ENCODE data around the gene GCA.

GCA gene

DNA sequence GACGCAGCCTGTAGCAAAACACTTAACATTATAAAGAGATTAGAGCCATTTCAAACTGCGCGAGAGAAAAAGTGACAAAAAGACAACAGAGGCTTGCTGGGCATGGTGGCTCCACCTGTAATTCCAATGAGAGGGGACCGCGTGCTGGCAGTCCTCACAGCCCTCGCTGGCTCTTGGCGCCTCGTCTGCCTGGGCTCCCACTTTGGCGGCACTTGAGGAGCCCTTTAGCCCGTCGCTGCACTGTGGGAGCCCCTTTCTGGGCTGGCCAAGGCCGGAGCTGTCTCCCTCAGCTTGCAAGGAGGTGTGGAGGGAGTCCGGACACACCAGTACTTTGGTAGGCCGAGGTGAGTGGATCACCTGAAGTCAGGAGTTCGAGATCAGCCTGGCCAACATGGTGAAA, 16.1 kb upstream of the GCA start:
- TF ChIP-seq, protein P1, sequence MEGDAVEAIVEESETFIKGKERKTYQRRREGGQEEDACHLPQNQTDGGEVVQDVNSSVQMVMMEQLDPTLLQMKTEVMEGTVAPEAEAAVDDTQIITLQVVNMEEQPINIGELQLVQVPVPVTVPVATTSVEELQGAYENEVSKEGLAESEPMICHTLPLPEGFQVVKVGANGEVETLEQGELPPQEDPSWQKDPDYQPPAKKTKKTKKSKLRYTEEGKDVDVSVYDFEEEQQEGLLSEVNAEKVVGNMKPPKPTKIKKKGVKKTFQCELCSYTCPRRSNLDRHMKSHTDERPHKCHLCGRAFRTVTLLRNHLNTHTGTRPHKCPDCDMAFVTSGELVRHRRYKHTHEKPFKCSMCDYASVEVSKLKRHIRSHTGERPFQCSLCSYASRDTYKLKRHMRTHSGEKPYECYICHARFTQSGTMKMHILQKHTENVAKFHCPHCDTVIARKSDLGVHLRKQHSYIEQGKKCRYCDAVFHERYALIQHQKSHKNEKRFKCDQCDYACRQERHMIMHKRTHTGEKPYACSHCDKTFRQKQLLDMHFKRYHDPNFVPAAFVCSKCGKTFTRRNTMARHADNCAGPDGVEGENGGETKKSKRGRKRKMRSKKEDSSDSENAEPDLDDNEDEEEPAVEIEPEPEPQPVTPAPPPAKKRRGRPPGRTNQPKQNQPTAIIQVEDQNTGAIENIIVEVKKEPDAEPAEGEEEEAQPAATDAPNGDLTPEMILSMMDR (IDR thresholded peaks at IDR 0.05; ENCODE audit: low read length, missing control alignments), result no peak
- no peak overlapping the region for H3K4me3 ChIP-seq (replicated peaks; ENCODE audit: low read depth, low read length)
- DNase-seq (ENCODE audit: low read depth), result no peak

DNA sequence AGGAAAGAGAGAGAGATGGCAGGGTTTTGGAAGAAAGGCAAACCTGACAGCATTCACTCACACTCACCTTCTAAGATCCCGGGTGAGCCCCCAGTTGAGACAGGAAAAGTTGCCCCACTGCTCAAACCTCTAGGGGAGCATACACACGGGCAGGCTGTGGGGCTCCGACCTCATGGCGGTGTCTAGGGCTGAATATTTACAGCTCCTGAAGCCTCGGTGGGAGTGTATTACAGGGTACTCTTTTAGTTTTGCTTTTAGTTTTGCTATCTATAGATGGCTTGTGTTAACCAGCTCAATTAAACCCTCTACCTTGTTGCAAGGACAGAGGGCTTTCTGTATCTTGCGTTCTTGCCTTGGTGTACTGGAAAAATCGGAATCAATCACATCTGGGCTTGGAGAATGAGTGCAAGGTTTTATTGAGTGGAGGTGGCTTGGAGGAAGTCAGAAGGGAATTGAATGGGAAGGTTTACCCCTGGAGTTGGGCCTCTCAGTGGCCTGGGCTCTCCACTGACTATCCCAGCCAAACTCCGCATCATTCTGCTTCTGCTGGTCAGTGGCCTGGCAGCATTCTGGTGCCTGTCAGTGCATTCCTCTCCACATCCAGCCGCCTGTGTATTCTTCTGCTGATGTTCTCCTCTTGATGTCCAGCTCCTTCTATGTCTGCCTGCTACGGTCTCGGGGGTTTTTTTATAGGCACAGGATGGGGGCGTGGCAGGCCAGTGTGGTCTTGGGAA, 15.3 kb upstream of the GCA start:
- TF ChIP-seq, protein P1 (IDR thresholded peaks at IDR 0.05; ENCODE audit: low read length, missing control alignments), result no peak
- no peak for DNase-seq (ENCODE audit: low read depth)
- no peak overlapping the region for H3K4me3 ChIP-seq (replicated peaks; ENCODE audit: low read depth, low read length)

DNA sequence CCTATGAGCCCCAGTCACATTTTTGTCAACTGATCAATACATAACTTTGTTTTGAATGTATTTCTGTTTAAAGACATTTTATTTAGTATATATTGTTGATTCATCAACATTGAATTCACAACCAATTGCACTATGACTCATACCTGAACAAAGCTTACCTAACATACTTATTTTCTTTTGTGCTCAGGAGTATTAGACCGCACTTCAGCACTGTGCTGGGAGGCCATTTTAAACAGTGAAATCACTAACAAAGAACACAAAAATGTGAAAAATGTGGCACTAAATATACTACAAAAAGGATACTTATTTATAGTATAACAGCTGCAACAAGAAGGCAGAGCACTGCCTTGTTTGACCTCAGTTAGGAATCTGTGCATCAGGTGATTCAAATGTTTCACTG, 13.1 kb upstream of the GCA start:
- TF ChIP-seq, protein P1 (IDR thresholded peaks at IDR 0.05; ENCODE audit: low read length, missing control alignments), result no peak
- no peak overlapping the region for H3K4me3 ChIP-seq (replicated peaks; ENCODE audit: low read depth, low read length)
- DNase-seq (ENCODE audit: low read depth), result no peak

DNA sequence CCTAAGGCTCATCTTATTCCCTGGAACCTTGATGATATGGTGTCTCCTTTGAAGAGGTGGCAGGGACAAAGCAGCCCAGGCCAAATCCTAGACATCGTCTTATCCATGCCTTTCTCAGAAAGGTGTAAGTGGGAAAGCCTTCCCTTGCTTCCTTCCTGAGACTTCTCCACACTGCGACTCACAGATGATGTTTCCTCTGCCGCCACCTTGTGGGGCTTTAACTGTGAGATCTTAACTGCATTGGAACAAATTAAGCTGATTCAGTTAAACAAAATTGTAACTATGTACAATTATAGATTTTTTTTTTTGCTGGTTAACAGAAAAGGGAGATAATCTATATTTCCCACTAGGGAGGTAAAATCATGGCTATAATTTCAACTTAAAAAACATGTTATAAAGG, 10.0 kb upstream of the GCA start:
- TF ChIP-seq, protein P1 (IDR thresholded peaks at IDR 0.05; ENCODE audit: low read length, missing control alignments), result peak; percentile 56
- H3K4me3 ChIP-seq (replicated peaks; ENCODE audit: low read depth, low read length), result no peak overlapping the region
- peak; percentile 35 for DNase-seq (ENCODE audit: low read depth)

DNA sequence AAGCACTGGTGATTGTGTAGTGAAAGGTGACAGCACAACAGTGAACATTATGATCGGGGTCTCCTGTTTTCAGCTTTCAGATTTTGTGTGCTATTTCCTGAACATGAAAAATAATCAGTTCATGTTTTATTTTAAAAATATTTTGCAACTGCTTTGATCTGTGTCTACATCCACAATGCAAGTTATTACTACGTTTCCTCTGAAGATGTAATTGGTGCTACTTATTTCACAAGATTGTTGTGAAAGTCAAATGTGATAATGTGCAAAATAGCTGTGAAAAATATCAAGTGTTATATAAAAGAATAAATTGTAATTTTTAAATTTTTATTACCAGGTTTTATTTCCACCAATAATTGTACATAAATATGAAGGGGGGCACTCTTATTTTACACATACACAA, 6.1 kb upstream of the GCA start:
- no peak overlapping the region for H3K4me3 ChIP-seq (replicated peaks; ENCODE audit: low read depth, low read length)
- DNase-seq (ENCODE audit: low read depth), result no peak
- TF ChIP-seq, protein P1 (IDR thresholded peaks at IDR 0.05; ENCODE audit: low read length, missing control alignments), result no peak

DNA sequence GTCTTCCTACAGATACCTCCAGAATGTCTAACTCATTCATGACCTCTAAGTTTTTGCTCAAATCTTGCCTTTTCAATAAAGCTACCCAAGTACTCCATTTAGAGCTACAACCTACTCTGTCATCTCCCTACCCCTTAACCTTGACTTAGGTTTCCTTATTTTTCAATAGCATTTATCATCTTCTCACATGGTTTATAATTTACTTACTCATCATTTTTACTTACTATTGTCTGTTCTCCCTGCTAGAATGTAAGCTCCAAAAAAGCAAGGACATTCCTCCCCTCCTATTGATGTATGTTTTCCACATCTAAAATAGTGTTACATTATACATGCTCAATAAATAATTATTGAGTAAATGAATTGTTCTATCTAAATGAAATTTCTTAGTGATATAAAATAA, 3.1 kb upstream of the GCA start:
- TF ChIP-seq, protein P1 (IDR thresholded peaks at IDR 0.05; ENCODE audit: low read length, missing control alignments), result no peak
- H3K4me3 ChIP-seq (replicated peaks; ENCODE audit: low read depth, low read length), result no peak overlapping the region
- no peak for DNase-seq (ENCODE audit: low read depth)

DNA sequence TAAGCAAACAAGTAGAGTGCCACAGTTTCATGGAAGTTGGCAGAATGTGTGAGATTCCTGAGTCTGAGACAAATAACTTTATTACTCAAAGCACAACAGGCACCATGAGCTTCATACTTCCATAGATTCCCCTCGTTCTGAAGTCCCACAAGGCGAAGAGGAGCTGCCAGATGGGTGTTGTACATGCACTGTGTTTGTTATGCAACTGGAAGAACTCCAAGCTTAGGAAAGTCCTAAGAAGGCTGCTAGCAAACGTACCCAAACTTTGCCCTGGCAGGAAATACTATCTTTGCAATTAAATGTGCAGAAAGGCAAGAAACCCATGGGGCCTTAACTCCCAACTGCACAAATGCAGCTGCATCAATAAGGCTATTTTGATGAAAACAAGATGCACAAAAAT, 1.6 kb upstream of the GCA start:
- TF ChIP-seq, protein P1 (IDR thresholded peaks at IDR 0.05; ENCODE audit: low read length, missing control alignments), result no peak
- H3K4me3 ChIP-seq (replicated peaks; ENCODE audit: low read depth, low read length), result no peak overlapping the region
- no peak for DNase-seq (ENCODE audit: low read depth)

Measured in fibroblast of pulmonary artery (primary cell).